Posterior cingulate gyrus (tissue), 11 donors: ENCODE measurements around the gene LDLRAD3.
A peak's percentile ranks its signal among the peaks of the same experiment; 100 is the strongest.

ENCODE experiments used
- DNase-seq, 10 donors: peaks; one replicate each; pipeline versions ENCODE4 v3.0.0 to v3.0.0-alpha.2; 2020 to 2021; ENCODE audit warnings: mixed read lengths in 3 of 10
- intact Hi-C: fragments of 100-400 bp; cut with DNase I; formaldehyde crosslinking; loops from one replicate; pipeline ENCODE4 v1.15.1; 2023

Gene LDLRAD3

GRCh38 chr11:36013950-36014897 lies 70.4 kb downstream of the LDLRAD3 start:
- intact Hi-C loops = no loop called here

DNA sequence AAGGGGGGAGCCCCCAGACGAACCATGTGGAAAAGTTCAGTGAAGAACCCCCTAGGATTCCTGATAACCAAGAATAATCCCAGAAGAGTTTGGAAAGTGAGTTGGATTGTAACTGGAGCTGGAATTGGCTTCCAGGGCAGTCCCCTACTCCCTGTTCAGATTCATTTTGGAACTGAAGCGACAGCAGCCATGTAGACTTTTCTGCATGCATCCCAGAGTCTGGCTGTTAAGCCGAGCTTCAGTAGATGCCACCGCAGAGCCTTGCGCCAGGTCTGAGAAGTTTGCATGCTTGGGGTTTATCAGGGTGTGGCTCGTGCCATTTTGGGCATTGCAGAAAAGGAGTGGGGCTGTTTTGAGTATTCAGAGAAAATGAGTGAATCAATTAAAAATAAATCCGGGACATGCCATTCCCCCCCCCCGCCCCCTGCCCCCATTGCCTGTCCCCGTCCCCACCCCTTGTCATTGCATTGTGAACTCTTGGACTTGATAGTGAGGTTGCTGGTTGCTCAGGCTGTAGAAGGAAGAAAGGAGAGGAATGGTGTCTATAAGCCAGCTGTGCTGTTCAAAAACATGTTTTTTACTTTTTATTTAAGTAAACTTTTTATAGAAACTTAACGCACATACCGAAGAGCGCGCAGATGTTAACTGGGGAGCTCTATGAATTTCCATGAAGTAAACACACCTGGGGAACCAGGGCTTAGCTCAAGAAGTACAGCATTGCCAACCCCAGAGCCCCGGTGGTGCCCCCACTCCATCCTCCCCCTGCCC lies 71.2 kb downstream of the LDLRAD3 start:
- intact Hi-C loops = no loop called here
- DNase-seq = no peak

More at GRCh38 chr11:36013950-36014897, 70.4 kb downstream of the LDLRAD3 start:
- DNase-seq = no peak

DNA sequence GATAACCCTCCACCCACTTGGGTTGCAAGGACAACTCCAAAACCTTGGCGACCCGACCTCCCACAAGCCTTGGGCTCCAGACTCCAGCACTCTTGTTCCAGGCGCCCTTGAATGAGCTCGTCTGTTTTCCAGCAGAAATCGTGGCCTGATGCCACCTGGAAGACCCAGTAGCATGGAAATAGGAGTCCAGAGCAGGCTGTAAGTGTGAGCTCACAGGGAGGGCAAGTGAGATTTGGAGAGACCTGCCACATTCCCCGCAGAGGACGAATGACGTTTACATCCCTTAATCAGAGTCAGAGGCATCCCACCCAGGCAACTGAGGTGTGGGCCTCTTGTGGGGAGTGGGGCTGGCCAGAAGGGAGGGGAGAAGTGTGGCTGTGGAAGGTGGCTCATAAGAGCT lies 71.9 kb downstream of the LDLRAD3 start:
- peak in 7 of 10 donors; percentile 22 to 71 (median 42) for DNase-seq
- intact Hi-C loops = no loop called here

DNA sequence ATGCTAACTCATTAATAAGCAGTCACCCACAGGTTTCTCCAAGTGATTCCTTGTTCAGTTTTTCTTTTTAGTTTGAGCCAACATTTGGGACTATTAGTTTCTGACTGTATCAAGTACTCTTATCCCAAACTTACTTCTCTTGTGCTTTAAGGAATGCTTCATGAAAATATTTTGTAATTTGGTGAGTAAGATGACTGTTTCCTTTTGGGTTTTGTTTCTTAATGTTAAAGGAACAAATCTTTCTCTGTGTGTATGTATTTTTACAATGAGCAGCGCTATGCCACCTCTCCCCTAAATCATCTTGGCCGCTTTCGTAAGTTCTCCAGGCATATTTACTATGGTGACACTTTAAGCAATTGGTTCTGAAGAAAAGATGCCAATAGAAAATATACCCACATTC lies 72.4 kb downstream of the LDLRAD3 start:
- DNase-seq = no peak
- intact Hi-C loops = no loop called here

DNA sequence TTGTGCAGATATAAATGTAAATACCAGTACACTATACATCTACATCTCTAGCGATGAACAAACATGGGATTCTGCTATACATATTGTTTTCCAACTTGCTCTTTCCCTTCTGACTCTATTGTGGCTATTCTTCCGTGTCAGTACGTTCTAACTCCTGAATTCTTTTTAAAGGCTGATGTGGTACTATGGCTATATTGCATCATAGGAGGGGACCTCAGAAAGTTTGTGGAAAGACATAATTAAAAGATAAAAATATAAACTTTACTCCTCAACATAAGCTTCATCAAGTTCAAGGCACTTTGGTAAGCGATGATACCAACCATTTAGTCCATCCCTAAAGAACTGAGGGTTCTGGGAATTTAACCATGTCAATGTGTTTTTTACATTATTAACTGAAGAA lies 72.8 kb downstream of the LDLRAD3 start:
- intact Hi-C loops = no loop called here
- no peak for DNase-seq

DNA sequence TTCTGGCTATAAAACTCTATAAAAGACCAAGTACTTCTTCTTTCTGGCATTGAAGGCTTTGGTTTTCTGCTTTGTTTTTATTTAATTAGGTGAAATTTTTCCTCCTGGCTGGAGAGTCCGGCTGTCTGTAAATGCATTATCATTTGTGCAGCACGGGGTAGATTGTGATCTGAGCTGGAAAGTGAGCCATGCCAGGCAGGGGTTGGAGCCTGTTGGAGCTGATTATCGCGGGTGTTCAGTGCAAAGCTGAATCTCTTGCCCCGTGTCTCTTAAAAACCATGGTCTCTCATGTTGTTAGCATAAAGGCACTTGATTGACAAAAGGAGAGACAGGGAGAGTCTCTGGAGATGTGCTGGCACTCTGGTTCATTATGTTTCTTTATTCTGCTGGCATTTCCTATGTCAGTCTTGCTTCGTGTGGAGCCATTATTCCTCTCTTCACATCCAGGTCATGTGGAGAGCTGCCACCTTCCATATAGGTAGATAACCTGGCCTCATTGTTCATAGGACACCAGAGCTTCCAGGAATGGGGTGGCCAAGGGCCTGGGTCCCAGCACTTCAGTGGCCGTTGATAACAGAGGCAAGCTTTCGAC lies 75.2 kb downstream of the LDLRAD3 start:
- no peak for DNase-seq
- intact Hi-C loops = no loop called here

GRCh38 chr11:36019722-36020121 lies 75.9 kb downstream of the LDLRAD3 start:
- intact Hi-C loops = no loop called here
- no peak for DNase-seq

DNA sequence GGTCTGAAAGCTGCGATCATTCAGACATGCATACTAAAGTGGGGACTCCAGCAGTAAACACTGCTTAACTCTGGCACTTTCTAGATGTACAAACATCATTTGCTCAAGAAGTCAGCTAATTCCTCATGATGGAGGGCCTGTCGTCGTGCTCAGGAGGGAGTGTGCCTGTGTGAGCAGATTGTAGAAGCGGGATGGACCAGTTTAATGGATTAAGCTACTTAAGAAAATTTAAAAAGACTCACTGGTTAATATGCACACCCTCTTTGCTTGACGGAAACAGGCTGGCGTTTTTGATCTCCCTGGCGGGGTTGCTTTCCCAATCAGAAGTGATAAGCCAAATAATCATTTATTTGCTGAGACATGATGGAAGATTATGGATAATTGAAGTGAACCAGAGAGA lies 79.0 kb downstream of the LDLRAD3 start:
- intact Hi-C loops = no loop called here
- DNase-seq = no peak

- intact Hi-C loops = no loop called here
- DNase-seq = no peak
Observed at GRCh38 chr11:36023922-36024321, 80.1 kb downstream of the LDLRAD3 start.

GRCh38 chr11:36024716-36025115 lies 80.9 kb downstream of the LDLRAD3 start:
- no peak for DNase-seq
- intact Hi-C loops = no loop called here

- no peak for DNase-seq
- intact Hi-C loops = no loop called here
Observed at GRCh38 chr11:36026315-36026968, 82.6 kb downstream of the LDLRAD3 start.

DNA sequence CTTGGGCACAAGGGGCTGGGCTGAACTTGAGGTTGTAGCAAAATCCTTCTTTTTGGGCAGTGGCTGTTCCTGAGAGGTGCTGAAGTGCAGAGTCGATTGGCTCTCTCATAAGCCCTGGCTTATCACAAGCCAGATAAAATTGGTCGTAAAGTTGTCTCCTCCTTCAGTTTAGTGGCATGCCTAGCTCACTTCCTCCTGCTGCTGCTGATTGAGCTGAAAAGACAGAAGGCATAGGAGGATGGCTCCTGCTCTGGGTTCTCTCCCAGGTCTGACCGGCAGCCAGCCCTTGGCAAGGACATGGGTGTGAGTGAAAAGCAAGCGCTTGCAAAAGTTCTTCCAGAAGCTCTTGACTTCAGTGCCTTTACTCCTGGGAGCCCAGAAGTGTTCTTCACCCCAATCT lies 83.9 kb downstream of the LDLRAD3 start:
- no peak for DNase-seq
- intact Hi-C loops = no loop called here

DNA sequence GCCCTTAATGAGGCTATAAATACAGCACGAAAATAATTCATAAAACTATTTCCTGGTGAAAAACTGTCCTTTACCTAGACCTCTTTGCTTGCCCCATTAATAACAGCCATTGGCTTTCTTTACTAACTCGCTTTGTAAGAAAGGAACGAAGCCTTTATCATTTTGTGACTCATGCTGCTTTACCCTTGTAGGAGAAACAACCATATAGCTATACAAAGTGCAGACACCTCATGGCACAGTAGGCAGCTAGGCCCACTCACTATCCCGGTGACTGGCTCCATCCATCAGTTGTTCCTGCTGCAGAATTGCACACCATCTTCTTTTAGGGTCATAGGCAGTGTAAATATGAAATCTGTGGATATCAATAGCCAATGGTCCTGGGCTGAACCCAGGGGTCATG lies 85.8 kb downstream of the LDLRAD3 start:
- intact Hi-C loops = no loop called here
- no peak for DNase-seq

- no peak for DNase-seq
- intact Hi-C loops = no loop called here
Observed at GRCh38 chr11:36030731-36031281, 86.9 kb downstream of the LDLRAD3 start.

GRCh38 chr11:36033082-36033751 lies 89.4 kb downstream of the LDLRAD3 start:
- intact Hi-C loops = no loop called here

DNA sequence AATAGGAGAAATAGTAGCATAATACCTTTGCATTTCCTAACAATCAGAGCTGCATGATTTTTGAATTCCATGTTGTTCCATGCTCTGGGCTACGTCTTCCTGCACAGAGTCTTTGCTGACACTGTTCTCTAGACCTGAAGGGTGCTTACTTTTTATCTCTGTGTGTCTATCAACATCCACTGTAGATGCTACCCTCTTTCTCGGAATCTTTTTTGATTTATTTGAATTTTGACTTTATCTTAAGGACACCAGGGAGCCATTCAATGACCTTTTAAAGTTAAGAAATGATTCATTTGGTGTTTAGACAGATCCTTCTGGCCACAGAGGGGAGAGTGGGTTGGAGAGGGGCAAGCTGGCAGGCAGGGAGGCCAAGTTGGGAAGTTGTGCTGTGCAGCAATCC lies 90.1 kb downstream of the LDLRAD3 start:
- intact Hi-C loops = no loop called here
- DNase-seq = no peak

More at GRCh38 chr11:36033082-36033751, 89.4 kb downstream of the LDLRAD3 start:
- no peak for DNase-seq

DNA sequence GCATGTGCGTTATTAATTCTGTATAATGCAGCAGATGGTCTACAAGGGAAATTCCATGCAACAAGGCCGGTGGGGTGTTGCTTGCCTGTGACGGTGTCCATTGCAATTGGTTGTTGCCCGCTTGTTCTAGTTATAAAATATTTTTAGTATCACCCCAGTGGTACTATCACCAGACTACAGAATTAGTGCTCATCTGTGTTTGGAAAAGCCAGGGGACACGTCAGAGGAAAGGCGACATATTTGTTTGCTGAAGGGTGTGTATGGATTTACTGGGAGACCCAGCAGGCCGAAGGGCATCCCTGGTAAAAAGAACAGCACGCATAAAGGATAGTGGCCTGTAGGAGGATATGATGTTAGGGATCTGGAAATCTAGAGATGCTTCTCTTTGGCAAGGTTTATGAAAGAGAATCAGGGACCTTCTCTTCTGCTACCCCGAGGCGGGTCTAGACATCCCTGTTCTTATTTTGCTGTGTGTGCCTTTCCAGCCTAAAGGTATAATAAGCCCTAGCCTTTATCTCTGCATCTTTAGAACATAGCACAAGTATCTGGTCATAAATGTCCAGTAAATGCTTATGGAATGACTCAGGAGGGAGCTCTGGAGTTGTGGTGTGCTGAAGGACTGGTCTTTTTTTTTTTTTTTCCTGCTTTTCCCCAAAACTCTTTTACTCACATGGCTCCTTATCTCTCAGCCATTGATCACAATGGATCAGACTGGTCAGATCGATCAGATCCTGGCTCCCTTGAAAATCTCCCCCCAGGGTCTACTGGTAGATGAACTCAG lies 90.9 kb downstream of the LDLRAD3 start:
- no peak for DNase-seq
- intact Hi-C loops = no loop called here

DNA sequence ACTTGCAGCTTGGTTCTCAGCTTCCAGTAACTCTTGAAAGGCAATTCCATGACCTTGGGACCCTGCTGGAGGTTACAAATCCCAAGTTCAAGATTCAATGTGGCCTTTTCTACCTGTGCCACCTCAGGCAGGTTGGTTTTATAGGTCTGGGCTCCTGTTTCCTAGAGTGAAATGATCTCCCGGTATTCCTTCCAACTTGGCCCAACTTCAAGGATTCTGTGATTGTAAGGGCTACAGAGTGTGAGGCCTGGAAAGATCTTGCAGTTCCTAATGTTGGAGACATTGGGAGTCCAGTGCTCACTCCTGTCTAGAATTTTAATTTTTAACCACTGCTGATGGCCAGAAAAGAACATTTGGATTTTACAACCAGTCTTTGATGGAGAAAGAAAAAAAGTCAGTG lies 91.6 kb downstream of the LDLRAD3 start:
- no peak for DNase-seq
- intact Hi-C loops = no loop called here

- intact Hi-C loops = no loop called here
- no peak for DNase-seq
Observed at GRCh38 chr11:36035999-36036398, 92.1 kb downstream of the LDLRAD3 start.
